SK-N-SH (cell line): ENCODE results near the gene SLC25A21. TPM values are rescaled to one million over a fixed set of nuclear protein-coding genes. Genes with fewer than 3 reads are reported as not detected.

Experiments
- CTCF ChIA-PET: fragments of 300-600, 350-600 bp; formaldehyde crosslinking; extraction: SDS; loops from one replicate; lab custom pipeline; 2021; lab: Yijun Ruan, JAX
- POLR2A ChIA-PET: fragments of 350-600 bp; sonication (Branson Sonifier 250); formaldehyde crosslinking; extraction: SDS; loops from one replicate; lab custom pipeline; 2020; ENCODE audit warnings: antibody characterized with exemption, inconsistent platforms; lab: Yijun Ruan, JAX
- DNase-seq: peaks from one replicate; pipeline ENCODE4 v3.0.0; 2012
- H2AFZ ChIP-seq: fragments of 200-600 bp; sonication (generic); 2 replicates; pipeline ENCODE4 v1.8.1; 2016; ENCODE audit warnings: antibody characterized with exemption, mild to moderate bottlenecking, low read depth
- H3F3A ChIP-seq: fragments of 200-600 bp; sonication (generic); replicated peaks from 2 replicates; pipeline ENCODE3; 2016; ENCODE audit warnings: antibody characterized with exemption, mild to moderate bottlenecking; ENCODE audit not compliant: insufficient read depth
- H3K27ac ChIP-seq, 2 experiments: fragments of 200-500 bp in 1 of 2; fragments of 200-600 bp in 1 of 2; sonication (Bioruptor generic) in 1 of 2; sonication (generic), shearing (Covaris generic) in 1 of 2; 2 replicates each; pipeline versions ENCODE4 v1.5.1 to v1.6.1; 2014 to 2016; ENCODE audit warnings: low read depth in 2 of 2, inconsistent platforms in 1 of 2, low read length in 1 of 2, mild to moderate bottlenecking in 1 of 2, mixed read lengths in 1 of 2
- H3K27me3 ChIP-seq: fragments of 200-600 bp; sonication (generic), shearing (Covaris generic); 2 replicates; pipeline ENCODE4 v1.6.1; 2016; ENCODE audit warnings: mixed run types; ENCODE audit not compliant: insufficient read depth
- H3K36me3 ChIP-seq, 2 experiments: fragments of 200-500 bp in 1 of 2; fragments of 200-600 bp in 1 of 2; sonication (Bioruptor generic) in 1 of 2; sonication (generic) in 1 of 2; replicated peaks in 1 of 2; 2 replicates each; pipeline versions ENCODE3 to v1.5.1; 2014 to 2016; ENCODE audit warnings: low read length in 1 of 2, mild to moderate bottlenecking in 1 of 2; ENCODE audit not compliant: insufficient read depth in 2 of 2, control insufficient read depth in 1 of 2
- H3K4me1 ChIP-seq, 2 experiments: fragments of 200-500 bp in 1 of 2; fragments of 200-600 bp in 1 of 2; sonication (Bioruptor generic) in 1 of 2; sonication (generic), shearing (Covaris generic) in 1 of 2; 2 replicates each; pipeline versions ENCODE4 v1.5.1 to v1.6.1; 2014 to 2016; ENCODE audit warnings: low read depth in 1 of 2, low read length in 1 of 2, mixed run types in 1 of 2; ENCODE audit not compliant: insufficient read depth in 2 of 2, control insufficient read depth in 1 of 2
- H3K4me2 ChIP-seq: fragments of 200-600 bp; sonication (generic), shearing (Covaris generic); 2 replicates; pipeline ENCODE4 v1.6.1; 2017; ENCODE audit warnings: mixed run types
- H3K4me3 ChIP-seq, 2 experiments: fragments of 200-500 bp in 1 of 2; fragments of 200-600 bp in 1 of 2; sonication (Bioruptor generic) in 1 of 2; sonication (generic), shearing (Covaris generic) in 1 of 2; 2 replicates each; pipeline versions ENCODE4 v1.5.1 to v1.8.1; 2014 to 2016; ENCODE audit warnings: low read depth in 2 of 2, inconsistent platforms in 1 of 2, low read length in 1 of 2, mild to moderate bottlenecking in 1 of 2, mixed read lengths in 1 of 2, moderate library complexity in 1 of 2
- H3K79me2 ChIP-seq: fragments of 200-600 bp; sonication (generic); 2 replicates; pipeline ENCODE4 v1.8.1; 2017; ENCODE audit warnings: mild to moderate bottlenecking; ENCODE audit not compliant: insufficient read depth
- H3K9ac ChIP-seq: fragments of 200-600 bp; sonication (generic); 2 replicates; pipeline ENCODE4 v1.6.1; 2017; ENCODE audit warnings: mixed run types
- H3K9me2 ChIP-seq: fragments of 200-600 bp; sonication (generic); 2 replicates; pipeline ENCODE4 v1.6.1; 2017; ENCODE audit warnings: mixed run types
- H3K9me3 ChIP-seq: fragments of 200-600 bp; sonication (generic); 2 replicates; pipeline ENCODE4 v1.6.1; 2017; ENCODE audit warnings: mixed run types, mild to moderate bottlenecking, moderate library complexity
- H4K20me1 ChIP-seq: fragments of 200-600 bp; sonication (generic); 2 replicates; pipeline ENCODE4 v1.6.1; 2017; ENCODE audit warnings: mild to moderate bottlenecking, mixed run types; ENCODE audit not compliant: insufficient read depth
- EZH2phosphoT487 ChIP-seq: fragments of 200-600 bp; sonication (generic); IDR thresholded peaks from 2 replicates; pipeline ENCODE4 v1.6.1; 2017; ENCODE audit warnings: low read depth, mixed run types, mild to moderate bottlenecking, antibody characterized with exemption, moderate library complexity, borderline replicate concordance
- FOXM1 ChIP-seq: IDR thresholded peaks from 2 replicates; pipeline ENCODE4 v1.4.0; 2012; ENCODE audit warnings: low read depth, mild to moderate bottlenecking
- GABPA ChIP-seq: IDR thresholded peaks from 2 replicates; pipeline ENCODE4 v1.4.0; 2012; ENCODE audit warnings: low read depth, mild to moderate bottlenecking
- PBX3 ChIP-seq: IDR thresholded peaks from 2 replicates; pipeline ENCODE4; 2012
- WGBS: methylation state at CpG from one replicate; pipeline ENCODE4 v1.1.6; 2017; ENCODE audit warnings: low lambda C conversion rate; 5-methylcytosine and 5-hydroxymethylcytosine counted together
- polyA plus RNA-seq, 3 experiments: library from polyadenylated mRNA; depleted of rRNA; stranded (reverse); fragments of >200 nt; gene quantifications; 2 replicates each; pipeline ENCODE4 v1.2.3, GENCODE V29; 2012
- TF ChIP-seq, protein P1 (sequence below): fragments of 200-600 bp; sonication (generic); IDR thresholded peaks from 2 replicates; pipeline ENCODE4 v1.6.1; 2017; ENCODE audit warnings: antibody characterized with exemption, mild to moderate bottlenecking, moderate library complexity

SLC25A21 gene
- polyA plus RNA-seq, 1 of the 3 experiments (the other 2 are of a cell fraction): not detected

- H3K36me3 ChIP-seq: no peaks in the 10 kb centered on the region
- no peak overlapping the region for H3K9ac ChIP-seq
- H3K79me2 ChIP-seq: no peaks in the 10 kb centered on the region
- H4K20me1 ChIP-seq: no peaks in the 10 kb centered on the region
- no peaks in the 10 kb centered on the region for H3K9me2 ChIP-seq
- H3K4me2 ChIP-seq: peak overlapping the region; percentile 69
- peaks cover 99% of the 10 kb centered on the region for H3K27me3 ChIP-seq
- ChIA-PET POLR2A (no interaction called here), CTCF (interaction anchor here (1.1 to 2.0 kb wide), 4 partner anchors 10 to 104 kb away, joined by 3 to 13 read pairs (median 4); no protein-coding TSS in a partner anchor)
- peak; percentile 41 for DNase-seq
- H3K4me1 ChIP-seq: no peaks in the 10 kb centered on the region; a peak in 1 of 4 replicates
- H3K4me3 ChIP-seq: peak overlapping the region in 1 of 2 experiments; percentile 41; a peak in 3 of 4 replicates
- 13% methylated on average over 35 of the region's 55 CpGs for WGBS
- H3K27ac ChIP-seq: no peak overlapping the region
- H3K9me3 ChIP-seq: no peaks in the 10 kb centered on the region
- TF ChIP-seq EZH2phosphoT487 (peak; percentile 20; the same call in 1 of the 2 replicates), GABPA (no peak)
- H2AFZ ChIP-seq: no peak overlapping the region
- H3F3A ChIP-seq: no peaks in the 10 kb centered on the region
These were observed 514.8 kb downstream of the SLC25A21 start for GRCh38 chr14:36657399-36658122.

DNA sequence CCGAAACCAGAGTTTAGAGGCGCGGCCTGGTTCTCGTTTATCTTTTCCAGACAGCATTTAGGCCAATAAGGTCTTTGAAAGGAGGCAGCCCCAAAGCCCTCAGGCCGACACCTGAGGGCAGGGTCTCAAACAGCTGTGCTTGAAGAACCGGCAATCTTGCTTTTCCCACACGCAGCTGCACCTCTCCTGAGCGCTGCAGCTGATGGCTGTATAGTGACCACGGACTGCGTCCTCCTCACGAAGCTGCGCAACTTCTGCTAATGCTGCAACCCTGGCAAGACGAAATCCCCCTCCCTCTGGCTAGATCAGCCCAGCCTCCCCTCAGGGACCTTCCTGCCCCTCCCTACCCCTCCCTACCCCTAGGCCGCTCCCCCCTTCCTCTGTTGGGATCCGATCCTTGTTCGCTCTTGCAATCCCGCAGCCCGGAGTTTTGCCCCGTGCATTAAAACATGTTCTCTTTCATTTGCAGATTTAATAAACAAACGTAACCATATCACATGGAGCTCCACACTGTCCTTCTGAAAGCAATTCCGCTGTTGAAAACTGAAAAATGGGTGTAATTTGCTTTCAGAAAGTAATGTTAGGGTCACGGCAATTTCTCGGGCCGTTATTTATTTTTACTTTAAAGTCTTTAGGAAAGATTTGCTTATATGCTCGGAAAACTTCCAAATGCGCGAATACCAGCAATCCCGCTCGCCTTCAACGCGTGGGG is 515.6 kb downstream of the SLC25A21 start:
- ChIA-PET CTCF (interaction anchor here (0.5 to 2.0 kb wide), 7 partner anchors 9 to 1967 kb away, joined by 3 to 13 read pairs (median 4); no protein-coding TSS in a partner anchor), POLR2A (no interaction called here)
- H4K20me1 ChIP-seq: no peaks in the 10 kb centered on the region
- no peak overlapping the region for H3K9ac ChIP-seq
- H3K4me3 ChIP-seq: peak overlapping the region in 1 of 2 experiments; percentile 41; a peak in 2 of 4 replicates
- TF ChIP-seq PBX3: no peak
- TF ChIP-seq EZH2phosphoT487: peak; percentile 78
- WGBS: 17% methylated on average over 30 of the region's 31 CpGs
- DNase-seq: no peak
- no peaks in the 10 kb centered on the region for H3F3A ChIP-seq
- no peaks in the 10 kb centered on the region for H3K79me2 ChIP-seq
- no peaks in the 10 kb centered on the region; a peak in 1 of 4 replicates for H3K4me1 ChIP-seq
- H3K36me3 ChIP-seq: no peaks in the 10 kb centered on the region
- no peak overlapping the region for H3K27ac ChIP-seq
- H3K9me2 ChIP-seq: no peaks in the 10 kb centered on the region
- no peaks in the 10 kb centered on the region for H3K9me3 ChIP-seq
- no peak overlapping the region for H2AFZ ChIP-seq
- H3K4me2 ChIP-seq: peak overlapping the region; percentile 69
- peaks cover 94% of the 10 kb centered on the region for H3K27me3 ChIP-seq

- 3% methylated on average over 19 of the region's 48 CpGs for WGBS
- no peaks in the 10 kb centered on the region for H3K9me2 ChIP-seq
- H3K79me2 ChIP-seq: no peaks in the 10 kb centered on the region
- H3F3A ChIP-seq: no peaks in the 10 kb centered on the region
- no peaks in the 10 kb centered on the region; a peak in 1 of 4 replicates for H3K4me1 ChIP-seq
- H4K20me1 ChIP-seq: no peaks in the 10 kb centered on the region
- peak; percentile 66 for DNase-seq
- H3K4me2 ChIP-seq: peak overlapping the region; percentile 44
- H3K9me3 ChIP-seq: no peaks in the 10 kb centered on the region
- H2AFZ ChIP-seq: no peak overlapping the region
- peak overlapping the region in 1 of 2 experiments; percentile 23; a peak in 1 of 4 replicates for H3K4me3 ChIP-seq
- ChIA-PET POLR2A (no interaction called here), CTCF (interaction anchor here (0.5 to 2.0 kb wide), 7 partner anchors 8 to 1966 kb away, joined by 4 to 13 read pairs (median 4); no protein-coding TSS in a partner anchor)
- peaks cover 87% of the 10 kb centered on the region for H3K27me3 ChIP-seq
- no peak overlapping the region for H3K27ac ChIP-seq
- no peaks in the 10 kb centered on the region for H3K36me3 ChIP-seq
- no peak overlapping the region for H3K9ac ChIP-seq
- TF ChIP-seq, protein P1, sequence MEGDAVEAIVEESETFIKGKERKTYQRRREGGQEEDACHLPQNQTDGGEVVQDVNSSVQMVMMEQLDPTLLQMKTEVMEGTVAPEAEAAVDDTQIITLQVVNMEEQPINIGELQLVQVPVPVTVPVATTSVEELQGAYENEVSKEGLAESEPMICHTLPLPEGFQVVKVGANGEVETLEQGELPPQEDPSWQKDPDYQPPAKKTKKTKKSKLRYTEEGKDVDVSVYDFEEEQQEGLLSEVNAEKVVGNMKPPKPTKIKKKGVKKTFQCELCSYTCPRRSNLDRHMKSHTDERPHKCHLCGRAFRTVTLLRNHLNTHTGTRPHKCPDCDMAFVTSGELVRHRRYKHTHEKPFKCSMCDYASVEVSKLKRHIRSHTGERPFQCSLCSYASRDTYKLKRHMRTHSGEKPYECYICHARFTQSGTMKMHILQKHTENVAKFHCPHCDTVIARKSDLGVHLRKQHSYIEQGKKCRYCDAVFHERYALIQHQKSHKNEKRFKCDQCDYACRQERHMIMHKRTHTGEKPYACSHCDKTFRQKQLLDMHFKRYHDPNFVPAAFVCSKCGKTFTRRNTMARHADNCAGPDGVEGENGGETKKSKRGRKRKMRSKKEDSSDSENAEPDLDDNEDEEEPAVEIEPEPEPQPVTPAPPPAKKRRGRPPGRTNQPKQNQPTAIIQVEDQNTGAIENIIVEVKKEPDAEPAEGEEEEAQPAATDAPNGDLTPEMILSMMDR: peak; percentile 65
- TF ChIP-seq FOXM1: no peak
These were observed 516.3 kb downstream of the SLC25A21 start for GRCh38 chr14:36655963-36656686.
